SK-N-SH treated with all-trans-retinoic acid at 6 μM for 48 hours (cell line): ENCODE measurements around the gene KRT9.
"Not testable (repeated sequence)": the region's sequence is repeated elsewhere in the genome, so short reads cannot be mapped to it uniquely, and the experiment has no call there.

Experiments
- ARNTL ChIP-seq: fragments of 450-650 bp; formaldehyde crosslinking; IDR thresholded peaks from 2 replicates; pipeline ENCODE4 v1.5.0; 2020; ENCODE audit warnings: low read depth, mild to moderate bottlenecking, moderate library complexity, borderline replicate concordance
- ESRRG ChIP-seq: fragments of 250-450 bp; sonication (Bioruptor Pico); IDR thresholded peaks from 2 replicates; pipeline ENCODE4 v1.6.1; 2021; ENCODE audit warnings: mild to moderate bottlenecking
- GLIS3 ChIP-seq: fragments of 250-450 bp; sonication (Bioruptor Pico); IDR thresholded peaks from 2 replicates; pipeline ENCODE4 v1.5.0; 2020; ENCODE audit warnings: mild to moderate bottlenecking, moderate library complexity
- OSR1 ChIP-seq: fragments of 250-450 bp; sonication (Bioruptor Pico); IDR thresholded peaks from 2 replicates; pipeline ENCODE4 v1.8.0; 2022; ENCODE audit warnings: moderate library complexity, mild to moderate bottlenecking, inconsistent platforms
- PPARA ChIP-seq: fragments of 250-450 bp; sonication (Bioruptor Pico); IDR thresholded peaks from 2 replicates; pipeline ENCODE4 v1.5.0; 2020; ENCODE audit warnings: mild to moderate bottlenecking, borderline replicate concordance
- SNAI2 ChIP-seq: fragments of 250-450 bp; sonication (Bioruptor Pico); IDR thresholded peaks from 2 replicates; pipeline ENCODE4 v1.5.0; 2020; ENCODE audit warnings: mild to moderate bottlenecking, moderate library complexity
- TCF4 ChIP-seq: fragments of 250-450 bp; sonication (Bioruptor Pico); IDR thresholded peaks from 2 replicates; pipeline ENCODE4 v1.8.0; 2021; ENCODE audit warnings: mild to moderate bottlenecking, moderate library complexity, borderline replicate concordance
- ZFP3 ChIP-seq: fragments of 250-450 bp; sonication (Bioruptor Pico); IDR thresholded peaks from 2 replicates; pipeline ENCODE4 v1.5.0; 2020; ENCODE audit warnings: mild to moderate bottlenecking, moderate library complexity
- ZFP30 ChIP-seq: fragments of 450-650 bp; formaldehyde crosslinking; IDR thresholded peaks from 2 replicates; pipeline ENCODE4 v1.5.0; 2022; ENCODE audit warnings: mild to moderate bottlenecking, moderate library complexity
- ZNF565 ChIP-seq: fragments of 450-650 bp; formaldehyde crosslinking; conservative IDR thresholded peaks from 2 replicates; pipeline ENCODE4 v1.5.0; 2020; ENCODE audit warnings: low read depth, mild to moderate bottlenecking, moderate library complexity
- ZNF70 ChIP-seq: fragments of 450-650 bp; formaldehyde crosslinking; IDR thresholded peaks from 2 replicates; pipeline ENCODE4 v1.5.0; 2020; ENCODE audit warnings: mild to moderate bottlenecking, moderate library complexity
- ZNF8 ChIP-seq: fragments of 450-650 bp; formaldehyde crosslinking; IDR thresholded peaks from 2 replicates; pipeline ENCODE4 v1.5.0; 2020; ENCODE audit warnings: mild to moderate bottlenecking, moderate library complexity
- TF ChIP-seq, protein P1 (sequence below): fragments of 250-450 bp; sonication (Bioruptor Pico); IDR thresholded peaks from 2 replicates; pipeline ENCODE4 v1.8.0; 2020; ENCODE audit warnings: mild to moderate bottlenecking, moderate library complexity, borderline replicate concordance

DNA sequence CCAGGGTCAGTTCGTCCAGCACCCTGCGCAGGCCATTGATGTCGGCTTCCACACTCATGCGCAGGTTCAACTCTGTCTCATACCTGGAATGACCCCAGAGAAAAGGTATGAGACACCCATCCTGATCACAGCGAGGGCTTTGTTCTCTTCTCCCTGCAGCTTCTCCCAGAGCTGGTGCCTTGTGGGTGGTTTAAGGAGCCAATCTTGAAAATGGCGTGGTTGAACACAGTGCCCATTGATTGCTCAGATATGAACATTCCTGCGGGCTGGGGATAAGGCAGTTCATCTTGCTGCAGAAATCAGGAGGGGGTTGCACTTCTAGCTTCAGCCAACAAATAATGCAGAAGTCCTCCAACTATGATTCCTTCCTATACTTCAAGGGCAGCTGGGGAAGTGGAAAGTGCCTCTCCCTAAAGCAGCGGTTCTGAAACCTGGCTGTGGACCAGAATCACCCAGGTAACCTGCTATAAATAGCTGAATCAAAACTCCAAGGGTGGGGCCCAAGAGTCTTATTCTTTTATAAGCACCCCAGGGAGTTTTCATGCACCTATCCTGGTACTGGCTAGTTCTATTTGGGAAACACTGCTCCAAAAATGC, 12.6 kb upstream of the KRT9 start:
- not testable (repeated sequence) for TF ChIP-seq ZNF8 (CRISPR knock-in tag); ZFP30 (CRISPR knock-in tag); TCF4; ARNTL (CRISPR knock-in tag); GLIS3 (CRISPR knock-in tag); ESRRG (CRISPR knock-in tag); PPARA (CRISPR knock-in tag); ZNF70; SNAI2 (CRISPR knock-in tag); OSR1 (CRISPR knock-in tag); ZNF565 (CRISPR knock-in tag); ZFP3 (CRISPR knock-in tag)
- TF ChIP-seq, protein P1, sequence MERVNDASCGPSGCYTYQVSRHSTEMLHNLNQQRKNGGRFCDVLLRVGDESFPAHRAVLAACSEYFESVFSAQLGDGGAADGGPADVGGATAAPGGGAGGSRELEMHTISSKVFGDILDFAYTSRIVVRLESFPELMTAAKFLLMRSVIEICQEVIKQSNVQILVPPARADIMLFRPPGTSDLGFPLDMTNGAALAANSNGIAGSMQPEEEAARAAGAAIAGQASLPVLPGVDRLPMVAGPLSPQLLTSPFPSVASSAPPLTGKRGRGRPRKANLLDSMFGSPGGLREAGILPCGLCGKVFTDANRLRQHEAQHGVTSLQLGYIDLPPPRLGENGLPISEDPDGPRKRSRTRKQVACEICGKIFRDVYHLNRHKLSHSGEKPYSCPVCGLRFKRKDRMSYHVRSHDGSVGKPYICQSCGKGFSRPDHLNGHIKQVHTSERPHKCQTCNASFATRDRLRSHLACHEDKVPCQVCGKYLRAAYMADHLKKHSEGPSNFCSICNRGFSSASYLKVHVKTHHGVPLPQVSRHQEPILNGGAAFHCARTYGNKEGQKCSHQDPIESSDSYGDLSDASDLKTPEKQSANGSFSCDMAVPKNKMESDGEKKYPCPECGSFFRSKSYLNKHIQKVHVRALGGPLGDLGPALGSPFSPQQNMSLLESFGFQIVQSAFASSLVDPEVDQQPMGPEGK (CRISPR knock-in tag): not testable (repeated sequence)
